Stimulated activated CD4-positive, alpha-beta T cell treated with anti-CD3 and anti-CD28 coated beads, Interleukin-1b, Interleukin-23, amount 100 ng/mL, for 4 hours (primary cell): ENCODE data around the gene CFAP57.
"Not testable (repeated sequence)": the region's sequence is repeated elsewhere in the genome, so short reads cannot be mapped to it uniquely, and the experiment has no call there.

Experiments
- DNase-seq, 2 donors: peaks; one replicate each; pipeline ENCODE4 v3.0.0-alpha.2; 2020; ENCODE audit warnings: low read depth in 2 of 2

The CFAP57 gene

DNA sequence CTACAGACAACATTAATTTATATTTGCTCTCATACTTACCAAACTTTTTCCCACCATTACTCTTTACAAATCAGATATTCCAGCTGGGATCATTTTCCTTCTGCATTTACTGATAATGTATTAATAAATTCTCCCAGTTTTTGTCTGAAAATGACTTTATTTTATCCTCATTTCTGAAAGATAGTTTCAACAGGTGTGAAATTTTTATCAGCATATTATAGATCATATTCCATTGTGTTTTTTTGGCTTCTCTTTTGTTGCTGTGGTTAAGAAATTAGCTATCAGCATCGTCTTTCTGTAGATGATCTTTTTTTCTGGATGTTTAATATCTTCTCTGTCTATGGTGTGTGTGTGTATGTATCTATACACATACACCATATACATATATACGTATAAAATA, 2.7 kb downstream of the CFAP57 start:
- no peak for DNase-seq

DNA sequence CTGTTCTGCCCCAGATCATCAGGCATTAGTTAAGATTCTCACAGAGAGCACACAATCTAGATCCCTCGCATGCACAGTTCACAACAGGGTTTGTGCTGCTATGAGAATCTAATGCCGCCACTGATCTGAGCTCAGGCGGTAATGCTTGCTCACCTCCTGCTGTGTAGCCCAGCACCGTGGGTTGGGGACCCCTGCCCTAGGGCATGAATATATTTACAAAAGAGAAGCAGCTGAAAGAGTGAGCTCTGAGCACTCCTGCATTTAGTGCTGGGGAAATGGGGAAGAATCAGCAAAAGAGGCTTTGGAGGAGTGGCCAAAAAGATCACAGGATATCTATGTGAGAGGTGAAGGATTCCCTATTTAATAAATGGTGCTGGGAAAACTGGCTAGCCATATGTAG, 5.6 kb downstream of the CFAP57 start:
- DNase-seq: no peak

DNA sequence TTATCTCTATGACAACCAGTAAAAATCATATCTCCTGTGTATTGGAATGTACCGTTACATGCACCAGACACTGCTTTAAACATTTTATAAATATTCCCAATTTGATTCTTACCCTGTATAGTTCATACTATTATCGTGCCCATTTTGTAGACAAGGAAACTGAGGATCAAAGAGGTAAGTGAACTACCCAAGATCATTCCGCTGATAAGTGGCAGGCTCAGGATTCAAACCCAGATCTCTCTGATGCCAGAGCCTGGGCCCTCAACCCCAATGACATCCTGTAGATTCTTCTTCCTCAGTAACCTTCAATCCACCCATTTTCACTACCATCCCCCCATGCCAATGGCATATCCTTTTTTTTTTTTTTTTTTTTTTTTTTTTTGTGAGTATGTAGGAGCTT, 12.3 kb downstream of the CFAP57 start:
- DNase-seq: no peak

DNA sequence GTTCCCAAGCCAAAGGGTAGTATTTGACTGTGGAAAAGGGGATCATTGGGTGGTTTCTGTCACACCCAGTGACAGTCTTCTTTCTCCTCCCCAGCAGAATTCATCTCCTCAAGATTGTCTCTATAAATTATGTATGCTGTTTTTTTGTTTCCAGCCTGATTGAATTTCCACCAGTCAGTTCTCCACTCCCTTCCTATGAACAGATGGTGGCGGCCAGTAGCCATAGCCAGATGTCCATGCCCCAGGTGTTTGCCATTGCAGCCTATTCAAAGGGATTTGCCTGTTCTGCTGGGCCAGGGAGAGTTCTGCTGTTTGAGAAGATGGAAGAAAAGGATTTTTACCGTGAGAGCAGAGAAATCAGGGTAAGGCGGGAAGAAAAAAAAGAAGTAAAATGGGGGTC, 12.9 kb downstream of the CFAP57 start:
- DNase-seq: no peak

DNA sequence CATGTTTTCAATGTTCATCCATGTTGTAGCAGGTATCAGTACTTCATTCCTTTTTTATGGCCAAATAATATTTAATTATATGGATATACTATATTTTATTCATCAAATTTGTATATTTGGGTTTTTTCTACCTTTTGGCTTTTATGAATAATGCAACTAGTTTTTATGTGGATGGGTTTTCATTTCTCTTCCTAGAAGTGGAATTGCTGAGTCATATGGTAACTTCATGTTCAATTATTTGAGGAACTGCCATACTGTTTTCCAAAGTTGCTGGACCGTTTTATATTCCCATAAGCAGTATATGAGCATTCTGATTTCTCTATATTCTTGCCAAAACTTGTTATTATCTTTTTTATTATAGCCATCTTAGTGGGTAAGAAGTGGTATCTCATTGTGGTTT, 16.0 kb downstream of the CFAP57 start:
- DNase-seq: no peak

DNA sequence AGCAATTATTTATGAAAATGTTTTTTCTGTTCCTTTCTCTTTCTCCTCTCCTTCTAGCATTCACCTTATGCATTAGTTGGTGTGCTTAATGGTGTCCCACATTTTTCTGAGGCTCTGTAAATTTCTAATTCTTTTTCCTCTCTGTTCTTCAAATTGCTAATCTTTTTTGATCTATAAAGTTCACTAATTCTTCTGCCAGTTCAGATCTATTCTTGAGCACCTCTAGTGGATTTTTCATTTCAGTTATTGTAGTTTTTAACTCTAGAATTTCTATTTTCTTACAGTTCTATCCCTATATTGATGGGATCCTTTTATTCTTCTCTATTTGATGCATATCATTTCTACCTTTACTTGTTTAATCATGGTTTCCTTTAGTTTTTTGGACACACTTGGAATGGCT, 22.4 kb downstream of the CFAP57 start:
- DNase-seq: no peak

DNA sequence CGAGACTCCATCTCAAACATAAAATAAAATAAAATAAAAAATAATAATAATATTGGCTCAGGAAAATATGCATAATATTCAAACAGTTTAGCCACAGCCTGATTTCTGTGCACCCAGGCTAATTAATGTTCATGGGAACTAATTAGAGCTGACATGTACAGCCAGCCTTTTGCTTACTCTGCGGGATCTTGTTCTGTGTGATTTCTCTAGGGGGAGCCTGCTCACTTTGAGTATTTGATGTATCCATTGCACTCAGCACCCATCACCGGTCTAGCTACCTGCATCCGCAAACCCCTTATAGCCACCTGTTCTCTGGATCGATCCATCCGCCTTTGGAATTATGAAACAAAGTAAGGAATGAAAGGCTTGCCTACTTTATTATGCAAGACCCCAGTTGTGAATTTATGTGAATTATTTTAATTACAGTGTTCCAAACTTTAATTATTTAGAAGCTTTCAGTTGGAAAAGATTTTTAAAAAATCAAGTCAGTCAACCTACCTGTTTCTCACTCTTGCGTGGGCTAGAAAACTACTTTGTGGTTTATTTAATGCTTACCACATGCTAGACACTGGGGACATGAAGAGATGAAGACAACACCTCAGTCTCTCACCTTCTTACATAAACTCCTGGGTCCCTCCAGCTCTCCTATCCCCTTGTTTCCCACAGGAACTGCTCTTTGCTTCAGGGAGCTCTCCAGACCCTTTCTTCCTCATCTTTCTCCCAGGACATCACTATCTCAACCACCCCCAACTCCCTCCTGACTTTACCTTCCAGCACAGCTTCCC, 25.4 kb downstream of the CFAP57 start:
- no peak for DNase-seq

DNA sequence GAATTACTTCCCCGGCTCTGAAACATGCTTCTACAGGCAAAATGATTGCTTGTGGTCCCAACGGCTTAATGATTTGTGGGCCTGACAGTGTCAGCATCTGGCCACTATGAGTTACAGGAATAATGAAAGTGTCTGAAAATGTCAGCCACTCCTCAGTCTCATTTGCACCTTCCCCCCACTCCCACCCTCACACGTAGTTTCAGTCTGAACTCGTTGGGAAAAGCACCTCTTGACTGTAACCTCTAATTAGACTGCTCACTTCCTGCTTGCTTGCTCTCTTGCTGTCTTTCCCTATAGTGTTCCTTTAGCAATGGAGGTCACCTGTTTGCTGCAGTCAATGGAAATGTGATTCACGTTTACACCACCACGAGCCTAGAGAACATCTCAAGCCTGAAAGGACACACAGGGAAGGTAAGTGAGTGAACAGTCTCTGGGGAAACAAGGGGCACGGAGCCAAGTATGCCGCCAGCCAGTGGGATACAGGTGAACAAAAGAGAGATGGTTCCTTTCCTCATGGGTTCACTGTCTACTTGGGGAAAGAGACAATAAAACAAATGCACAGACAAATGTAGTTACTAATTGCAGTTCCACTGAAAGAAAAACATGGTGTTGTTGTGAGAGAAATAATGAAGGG, 27.1 kb downstream of the CFAP57 start:
- DNase-seq: no peak

DNA sequence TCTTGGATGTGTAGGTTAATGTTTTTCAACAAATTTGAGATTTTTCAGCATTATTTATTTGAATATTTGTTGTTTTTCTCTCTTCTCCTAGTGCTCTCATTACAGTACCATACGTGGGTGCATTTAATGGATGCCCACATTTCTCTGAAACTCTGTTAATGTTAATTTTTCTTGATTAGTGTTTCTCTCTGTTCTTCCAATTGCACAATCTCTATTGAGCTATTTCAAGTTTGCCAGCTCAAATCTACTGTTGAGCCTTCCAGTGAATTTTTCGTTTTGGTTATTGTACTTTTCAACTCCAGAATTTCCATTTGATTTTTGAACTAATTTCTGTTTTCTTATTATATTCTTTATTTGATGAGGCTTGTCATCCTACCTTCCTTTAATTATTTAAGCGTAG, 31.7 kb downstream of the CFAP57 start:
- DNase-seq: no peak

DNA sequence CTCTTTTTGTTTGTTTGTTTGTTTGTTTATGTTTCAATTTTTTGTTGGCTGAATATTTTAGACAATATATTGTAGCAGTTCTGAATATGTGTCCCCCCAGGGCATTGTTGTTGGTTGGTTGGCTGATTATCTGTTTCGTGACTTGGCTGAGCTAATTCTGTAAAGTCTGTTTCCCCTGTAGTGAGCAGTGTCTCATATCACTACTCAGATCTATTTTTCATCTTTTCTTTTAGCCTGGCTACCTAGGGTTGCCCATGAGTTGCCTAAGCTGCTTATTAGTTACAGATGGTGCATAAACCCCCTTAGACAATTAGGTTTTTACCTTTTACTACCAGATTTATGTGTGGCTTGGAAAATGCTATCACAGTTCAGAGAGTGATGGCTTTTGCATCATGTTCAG, 32.3 kb downstream of the CFAP57 start:
- DNase-seq: no peak

DNA sequence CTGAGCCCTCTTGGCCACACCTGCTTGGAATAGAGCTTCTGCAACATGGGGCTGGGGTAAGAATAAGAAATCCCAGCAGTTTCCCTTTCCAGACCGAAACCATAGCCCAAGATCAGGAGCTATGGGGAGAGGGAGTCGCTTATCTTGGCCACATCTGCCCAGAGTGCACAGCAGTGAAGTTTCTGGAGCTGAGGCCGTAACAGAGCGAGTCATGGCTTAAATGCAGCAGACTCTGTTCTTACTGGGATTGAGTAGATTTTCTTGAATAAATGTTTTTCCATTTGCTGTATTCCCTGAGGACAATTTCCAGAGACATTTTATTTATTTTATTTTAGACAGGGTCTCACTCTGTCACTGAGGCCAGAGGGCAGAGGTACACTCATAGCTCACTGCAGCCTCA, 33.5 kb downstream of the CFAP57 start:
- DNase-seq: no peak

DNA sequence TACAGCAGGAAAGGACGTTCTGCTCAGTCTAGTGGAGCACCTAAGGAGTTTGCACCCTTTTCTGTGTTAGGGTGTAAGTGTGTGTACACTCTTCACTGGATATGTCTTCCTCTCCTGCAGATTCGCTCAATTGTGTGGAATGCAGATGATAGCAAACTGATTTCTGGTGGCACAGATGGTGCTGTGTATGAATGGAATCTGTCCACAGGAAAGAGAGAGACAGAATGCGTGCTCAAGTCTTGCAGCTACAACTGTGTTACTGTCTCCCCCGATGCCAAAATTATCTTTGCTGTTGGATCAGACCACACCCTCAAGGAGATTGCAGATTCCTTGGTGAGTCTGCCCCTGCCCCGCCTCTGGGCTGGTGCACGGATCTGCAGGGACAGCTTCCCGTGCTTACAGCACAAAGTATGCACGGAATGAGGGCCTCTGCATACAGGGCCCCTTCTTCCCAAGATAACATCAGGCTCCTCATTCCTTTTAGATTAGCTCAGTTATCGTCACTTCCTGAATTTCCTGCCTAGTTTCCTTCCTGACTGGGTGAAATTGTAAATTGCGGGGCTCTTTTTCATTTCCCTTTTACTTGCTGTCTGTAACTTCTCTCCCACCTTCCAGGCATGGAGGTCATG, 34.6 kb downstream of the CFAP57 start:
- no peak for DNase-seq

DNA sequence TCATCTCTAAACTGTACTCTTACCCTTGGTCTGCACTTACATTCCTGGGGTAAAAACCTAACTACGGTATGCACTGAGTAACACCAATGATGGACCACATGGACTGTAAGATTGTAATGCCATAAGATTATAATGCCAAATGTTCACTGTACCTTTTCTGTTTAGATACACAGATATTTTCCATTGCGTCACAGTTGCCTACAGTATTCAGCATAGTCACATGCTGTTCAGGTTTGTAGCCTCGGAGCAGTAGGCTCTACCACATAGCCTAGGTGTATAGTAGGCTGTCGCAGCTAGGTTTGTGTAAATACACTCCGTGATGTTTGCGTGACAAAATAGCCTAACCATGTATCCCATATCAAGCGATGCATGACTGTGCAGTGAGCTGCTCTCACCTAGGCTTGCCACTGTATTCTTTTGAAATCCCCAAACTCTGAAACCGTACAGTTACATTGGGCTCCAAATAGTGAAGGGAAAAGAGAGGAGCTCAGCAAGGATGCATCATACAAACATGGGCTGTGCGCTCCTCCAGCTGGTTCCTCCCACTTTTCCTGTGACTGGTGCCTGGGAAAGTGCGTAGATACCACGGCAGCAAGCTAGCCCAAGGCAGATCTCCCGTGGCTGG, 35.2 kb downstream of the CFAP57 start:
- DNase-seq: no peak

DNA sequence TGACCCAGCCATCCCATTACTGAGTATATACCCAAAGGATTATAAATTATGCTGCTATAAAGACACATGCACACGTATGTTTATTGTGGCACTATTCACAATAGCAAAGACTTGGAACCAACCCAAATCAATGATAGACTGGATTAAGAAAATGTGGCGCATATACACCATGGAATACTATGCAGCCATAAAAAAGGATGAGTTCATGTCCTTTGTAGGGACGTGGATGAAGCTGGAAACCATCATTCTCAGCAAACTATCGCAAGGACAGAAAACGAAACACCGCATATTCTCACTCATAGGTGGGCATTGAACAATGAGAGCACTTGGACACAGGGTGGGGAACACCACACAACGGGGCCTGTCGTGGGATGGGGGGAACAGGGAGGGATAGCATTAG, 36.1 kb downstream of the CFAP57 start:
- DNase-seq: not testable (repeated sequence)

DNA sequence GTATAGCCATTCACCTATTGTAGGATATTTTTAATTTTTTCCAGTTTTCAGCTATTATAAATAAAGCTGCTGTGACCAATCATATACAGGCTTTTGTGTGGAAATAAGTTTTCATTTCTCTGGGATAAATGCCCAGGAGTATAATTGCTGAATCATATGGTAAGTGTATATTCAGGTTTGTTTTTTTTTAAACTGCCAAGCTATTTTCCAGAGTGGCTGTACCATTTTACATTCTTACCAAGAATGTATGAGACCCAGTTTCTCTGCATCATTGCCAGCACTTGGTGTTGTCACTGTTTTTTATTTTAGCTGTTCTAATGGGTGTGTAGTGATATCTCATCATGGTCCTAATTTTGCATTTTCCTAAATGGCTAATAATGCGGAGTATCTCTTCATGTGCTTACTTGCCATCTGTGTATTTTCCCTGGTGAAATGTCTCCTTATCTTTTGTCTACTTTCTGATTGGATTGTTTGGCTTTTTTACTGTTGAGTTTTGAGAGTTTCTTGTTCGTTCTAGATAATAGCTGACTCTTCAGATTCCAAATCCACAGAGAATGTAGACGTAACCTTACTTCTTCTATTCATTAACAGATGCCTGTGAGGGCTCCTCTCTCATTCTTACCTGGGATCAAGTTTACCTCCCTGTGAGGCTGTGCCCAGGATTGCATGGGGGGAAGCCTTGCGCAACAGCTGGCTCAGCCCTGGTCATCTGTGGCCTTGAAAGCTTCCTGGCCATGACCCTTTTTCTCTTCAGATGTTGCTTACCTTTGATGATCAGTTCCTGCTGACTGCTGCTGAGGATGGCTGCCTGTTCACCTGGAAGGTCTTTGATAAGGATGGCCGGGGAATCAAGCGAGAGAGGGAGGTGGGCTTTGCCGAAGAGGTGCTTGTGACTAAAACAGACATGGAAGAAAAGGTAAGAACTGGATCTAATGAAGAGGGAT, 42.6 kb downstream of the CFAP57 start:
- DNase-seq: no peak

DNA sequence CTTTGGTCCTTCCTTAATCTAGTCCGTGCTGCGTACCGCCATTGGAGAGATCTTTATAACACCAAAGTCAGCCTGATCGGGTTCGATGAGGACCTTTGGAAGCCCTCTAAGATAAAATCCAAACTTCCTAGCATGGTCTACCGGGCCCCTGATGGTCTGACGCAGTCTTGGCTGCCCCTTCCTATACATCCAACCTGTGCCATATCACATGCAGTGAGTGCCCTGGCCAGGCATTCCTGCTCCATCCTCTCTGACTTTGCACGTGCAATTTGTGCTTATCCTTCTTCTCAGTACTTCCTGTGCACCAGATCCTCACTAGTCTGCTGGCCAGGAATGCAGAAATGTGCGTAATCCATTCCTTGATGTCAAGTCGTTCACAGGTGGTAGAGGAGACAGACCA, 45.6 kb downstream of the CFAP57 start:
- no peak for DNase-seq

DNA sequence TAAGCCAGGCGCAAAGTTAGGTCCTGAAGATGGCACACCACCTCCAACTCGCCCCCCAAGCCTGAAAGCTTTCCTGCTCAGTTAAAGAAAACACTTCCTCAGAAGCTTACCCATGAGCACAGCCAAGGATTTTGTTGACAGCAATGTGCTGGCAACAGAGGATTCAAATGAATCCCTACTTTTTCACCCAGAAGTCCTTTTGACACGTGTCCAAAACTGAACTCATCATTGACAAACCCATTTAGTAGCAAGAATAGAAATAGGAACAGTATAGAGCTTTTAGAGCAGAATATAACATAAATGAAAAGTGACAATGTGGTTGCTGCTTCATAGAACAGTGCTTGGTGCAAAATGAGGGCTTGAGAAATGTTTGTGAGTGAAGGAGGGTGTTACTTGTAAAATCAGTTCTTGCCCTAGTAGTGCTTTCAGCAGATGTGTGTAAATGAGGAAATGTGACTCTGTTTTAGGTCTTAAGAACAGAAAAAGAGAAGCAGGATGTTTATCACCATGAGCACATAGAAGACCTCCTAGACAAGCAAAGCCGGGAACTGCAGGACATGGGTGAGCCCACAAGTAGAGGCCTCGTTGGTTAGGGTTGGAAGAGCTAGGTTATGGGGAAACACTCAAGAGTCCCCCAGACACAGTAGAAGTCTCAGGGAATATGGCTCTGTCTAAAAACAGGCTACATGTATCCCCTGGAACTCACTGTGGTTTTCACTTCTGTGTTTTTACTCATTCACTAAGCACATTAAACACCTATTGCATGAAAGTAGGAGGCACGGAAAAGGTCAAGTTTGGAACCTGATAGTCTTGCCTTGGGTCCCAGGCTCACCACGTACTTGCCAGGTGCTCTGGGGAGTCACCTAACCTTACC, 49.0 kb downstream of the CFAP57 start:
- DNase-seq: no peak

DNA sequence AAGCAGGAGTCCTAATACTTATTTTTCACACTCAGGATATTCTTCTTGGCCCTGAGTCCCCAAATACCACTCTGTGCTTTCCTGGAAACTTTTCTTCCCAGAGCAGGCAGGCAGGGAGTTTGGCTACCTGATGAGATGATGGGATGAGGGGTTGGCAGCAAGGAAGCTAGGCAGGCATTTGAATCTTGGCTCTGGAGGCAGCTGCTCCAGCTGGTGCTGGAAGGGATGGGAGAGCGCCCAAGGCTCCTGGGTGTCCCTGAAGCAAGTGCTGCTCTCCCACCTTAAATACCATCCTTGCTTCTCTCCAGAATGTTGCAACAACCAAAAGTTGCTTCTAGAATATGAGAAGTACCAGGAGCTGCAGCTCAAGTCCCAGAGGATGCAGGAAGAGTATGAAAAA, 49.7 kb downstream of the CFAP57 start:
- no peak for DNase-seq

DNA sequence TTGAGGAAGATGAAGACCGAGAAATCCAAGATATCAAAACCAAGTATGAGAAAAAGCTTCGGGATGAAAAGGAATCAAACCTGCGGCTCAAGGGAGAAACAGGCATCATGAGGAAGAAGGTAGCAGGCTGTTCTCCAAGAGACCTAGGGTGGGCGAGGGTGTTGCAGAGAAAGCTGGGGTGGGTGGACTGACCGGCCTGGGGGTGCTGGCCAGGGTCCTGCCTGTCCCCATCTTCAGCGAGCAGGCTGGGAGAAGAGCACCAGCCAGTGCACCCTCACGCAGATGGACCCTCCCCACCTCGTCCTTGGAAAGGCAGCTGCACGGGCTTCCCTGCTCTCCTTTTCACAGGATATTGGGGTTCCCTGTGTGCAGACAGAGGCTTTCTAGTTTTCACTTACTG, 50.7 kb downstream of the CFAP57 start:
- DNase-seq: no peak

DNA sequence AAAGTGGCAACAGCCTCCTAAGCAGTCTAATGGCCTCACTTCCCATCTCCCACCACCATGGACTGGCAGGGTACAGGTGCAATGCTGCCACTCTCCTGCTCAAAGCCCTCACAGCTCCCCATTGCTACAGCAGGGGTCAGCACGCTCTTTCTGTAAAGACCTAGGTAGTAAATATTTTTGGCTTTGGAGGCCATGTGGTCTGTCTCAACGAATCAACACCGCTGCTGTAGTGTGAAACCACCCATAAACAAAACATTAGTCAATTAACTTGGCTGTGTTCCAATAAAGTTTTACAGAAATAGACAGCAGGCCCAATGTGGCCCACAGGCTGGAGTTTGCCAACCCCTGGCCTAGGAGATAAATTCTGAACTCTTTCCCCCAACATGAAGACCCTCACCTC, 53.0 kb downstream of the CFAP57 start:
- DNase-seq: no peak
